OCI-LY3 (cell line): ENCODE results near the gene ACOX1.
A peak's percentile ranks its signal among the peaks of the same experiment; 100 is the strongest.

Source experiments
- H2AFZ ChIP-seq: fragments of 200-600, 300-600 bp; shearing (Covaris generic); 2 replicates; pipeline ENCODE4 v1.6.0; 2014; ENCODE audit warnings: antibody characterized with exemption, low read depth, low read length
- H3K27ac ChIP-seq: fragments of 200-600, 300-600 bp; sonication (generic); 2 replicates; pipeline ENCODE4 v1.5.1; 2014; ENCODE audit warnings: mild to moderate bottlenecking, low read length, moderate library complexity, mixed read lengths
- H3K27me3 ChIP-seq: fragments of 200-600, 300-600 bp; sonication (generic); 2 replicates; pipeline ENCODE4 v1.6.1; 2014; ENCODE audit warnings: low read depth, low read length, mixed read lengths
- H3K36me3 ChIP-seq: fragments of 200-600, 300-600 bp; sonication (generic); replicated peaks from 2 replicates; pipeline ENCODE3; 2014; ENCODE audit warnings: low read depth, low read length, mixed read lengths
- H3K4me1 ChIP-seq: fragments of 300-600, 200-600 bp; sonication (generic); 2 replicates; pipeline ENCODE4 v1.6.1; 2014; ENCODE audit warnings: low read length, mixed read lengths
- H3K4me2 ChIP-seq: fragments of 200-600, 300-600 bp; sonication (generic); 2 replicates; pipeline ENCODE4 v1.6.1; 2014; ENCODE audit warnings: low read length, mixed read lengths
- H3K4me3 ChIP-seq: fragments of 300-600, 200-600 bp; sonication (generic); 2 replicates; pipeline ENCODE4 v1.5.1; 2014; ENCODE audit warnings: antibody characterized with exemption, mild to moderate bottlenecking, low read length, moderate library complexity
- H3K79me2 ChIP-seq: fragments of 300-600, 200-600 bp; shearing (Covaris generic); 2 replicates; pipeline ENCODE4 v1.6.1; 2014; ENCODE audit warnings: mild to moderate bottlenecking, low read length, mixed read lengths
- H3K9ac ChIP-seq: fragments of 300-600, 200-600 bp; shearing (Covaris generic); 2 replicates; pipeline ENCODE4 v1.6.0; 2014; ENCODE audit warnings: mild to moderate bottlenecking, low read length, moderate library complexity
- H3K9me3 ChIP-seq: fragments of 200-600, 300-600 bp; shearing (Covaris generic); 2 replicates; pipeline ENCODE4 v1.6.1; 2014; ENCODE audit warnings: low read length, mixed read lengths; ENCODE audit not compliant: insufficient read depth
- H4K20me1 ChIP-seq: fragments of 200-600, 300-600 bp; sonication (generic); 2 replicates; pipeline ENCODE4 v1.6.1; 2016; ENCODE audit warnings: low read length, mixed read lengths; ENCODE audit not compliant: insufficient read depth
- EZH2phosphoT487 ChIP-seq: fragments of 200-600 bp; shearing (Covaris generic); IDR thresholded peaks from 2 replicates; pipeline ENCODE4 v1.6.1; 2018; ENCODE audit warnings: antibody characterized with exemption, mixed run types, low read depth
- TF ChIP-seq, protein P1 (sequence below): fragments of 200-600, 300-600 bp; sonication (generic); IDR thresholded peaks from 2 replicates; pipeline ENCODE4 v1.5.1; 2014; ENCODE audit warnings: antibody characterized with exemption, low read length, low read depth

The ACOX1 gene

DNA sequence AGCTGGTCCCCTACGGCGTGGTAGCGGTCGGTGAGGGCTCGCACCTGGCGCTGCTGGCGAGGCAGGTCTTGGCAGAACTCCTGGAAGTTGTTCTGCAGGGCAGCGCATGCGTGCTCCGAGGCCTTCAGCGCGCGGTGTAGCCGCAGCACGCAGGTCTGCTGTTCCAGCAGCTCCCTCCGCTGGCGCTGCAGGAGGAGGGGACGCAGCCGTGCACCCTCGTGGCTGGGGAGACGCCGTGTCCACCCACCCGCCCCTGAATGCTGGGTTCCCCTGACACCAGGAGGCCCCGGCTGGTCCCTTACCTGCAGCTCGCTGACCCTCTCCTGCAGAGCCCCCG is 35.9 kb upstream of the ACOX1 start:
- Histone ChIP-seq H2AFZ (no peak overlapping the region), H3K27me3 (no peaks in the 10 kb centered on the region), H3K9ac (no peak overlapping the region), H3K36me3 (no peaks in the 10 kb centered on the region), H4K20me1 (no peaks in the 10 kb centered on the region), H3K4me1 (peaks cover 7% of the 10 kb centered on the region; the same call in 1 of the 2 replicates), H3K4me3 (no peak overlapping the region), H3K79me2 (no peaks in the 10 kb centered on the region), H3K27ac (no peak overlapping the region), H3K4me2 (no peak overlapping the region), H3K9me3 (no peaks in the 10 kb centered on the region)
- TF ChIP-seq, protein P1, sequence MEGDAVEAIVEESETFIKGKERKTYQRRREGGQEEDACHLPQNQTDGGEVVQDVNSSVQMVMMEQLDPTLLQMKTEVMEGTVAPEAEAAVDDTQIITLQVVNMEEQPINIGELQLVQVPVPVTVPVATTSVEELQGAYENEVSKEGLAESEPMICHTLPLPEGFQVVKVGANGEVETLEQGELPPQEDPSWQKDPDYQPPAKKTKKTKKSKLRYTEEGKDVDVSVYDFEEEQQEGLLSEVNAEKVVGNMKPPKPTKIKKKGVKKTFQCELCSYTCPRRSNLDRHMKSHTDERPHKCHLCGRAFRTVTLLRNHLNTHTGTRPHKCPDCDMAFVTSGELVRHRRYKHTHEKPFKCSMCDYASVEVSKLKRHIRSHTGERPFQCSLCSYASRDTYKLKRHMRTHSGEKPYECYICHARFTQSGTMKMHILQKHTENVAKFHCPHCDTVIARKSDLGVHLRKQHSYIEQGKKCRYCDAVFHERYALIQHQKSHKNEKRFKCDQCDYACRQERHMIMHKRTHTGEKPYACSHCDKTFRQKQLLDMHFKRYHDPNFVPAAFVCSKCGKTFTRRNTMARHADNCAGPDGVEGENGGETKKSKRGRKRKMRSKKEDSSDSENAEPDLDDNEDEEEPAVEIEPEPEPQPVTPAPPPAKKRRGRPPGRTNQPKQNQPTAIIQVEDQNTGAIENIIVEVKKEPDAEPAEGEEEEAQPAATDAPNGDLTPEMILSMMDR = no peak
- TF ChIP-seq EZH2phosphoT487 = no peak

DNA sequence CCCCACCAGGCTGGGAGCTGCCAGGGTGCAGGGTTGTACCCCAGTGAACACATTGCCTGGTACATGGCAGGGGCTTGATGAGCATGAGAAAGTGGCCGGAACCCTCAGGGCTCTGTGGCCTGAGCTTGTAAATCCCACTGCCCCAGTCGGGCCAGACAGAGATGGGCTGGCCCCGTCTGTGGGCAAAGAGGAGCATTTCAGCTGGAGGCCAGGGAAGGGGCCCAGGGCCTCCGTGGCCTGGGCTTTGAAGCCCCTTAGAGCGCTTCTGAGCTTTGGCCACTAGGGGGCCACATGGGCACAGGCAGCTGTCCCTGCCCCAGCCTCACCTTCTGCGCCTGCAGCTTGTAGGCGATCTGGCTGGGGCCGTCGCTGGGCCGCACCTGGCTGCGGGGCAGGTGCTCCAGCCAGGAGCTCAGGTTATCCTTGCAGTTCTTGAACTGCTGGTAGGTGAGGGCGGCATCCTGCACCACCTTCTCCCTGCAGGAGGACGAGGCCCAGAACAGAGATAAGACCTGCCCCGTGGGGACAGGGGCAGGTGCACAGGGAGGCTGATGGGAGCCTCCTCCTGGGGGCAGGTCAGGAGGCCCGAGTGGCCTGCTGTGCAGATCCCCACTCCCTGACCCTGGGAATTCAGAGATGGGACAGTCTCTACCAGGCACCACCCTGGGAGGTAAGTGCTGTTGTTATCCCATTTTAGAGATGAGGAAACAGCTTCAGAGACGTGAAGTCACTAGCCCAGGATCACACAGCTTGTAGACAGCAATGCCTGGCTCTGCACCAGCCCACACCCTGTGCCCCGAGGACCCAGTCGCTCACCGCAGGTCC is 35.3 kb upstream of the ACOX1 start:
- no peaks in the 10 kb centered on the region for H3K79me2 ChIP-seq
- H3K4me1 ChIP-seq = peaks cover 7% of the 10 kb centered on the region; the same call in 1 of the 2 replicates
- no peaks in the 10 kb centered on the region for H3K27me3 ChIP-seq
- peak overlapping the region; percentile 48 for H3K4me3 ChIP-seq
- no peaks in the 10 kb centered on the region for H4K20me1 ChIP-seq
- H3K36me3 ChIP-seq = no peaks in the 10 kb centered on the region
- no peak for TF ChIP-seq EZH2phosphoT487
- TF ChIP-seq, protein P1 = peak; percentile 91
- no peak overlapping the region for H3K9ac ChIP-seq
- H3K9me3 ChIP-seq = no peaks in the 10 kb centered on the region
- H3K27ac ChIP-seq = no peak overlapping the region
- H2AFZ ChIP-seq = peak overlapping the region; percentile 91
- H3K4me2 ChIP-seq = peak overlapping the region; percentile 72

DNA sequence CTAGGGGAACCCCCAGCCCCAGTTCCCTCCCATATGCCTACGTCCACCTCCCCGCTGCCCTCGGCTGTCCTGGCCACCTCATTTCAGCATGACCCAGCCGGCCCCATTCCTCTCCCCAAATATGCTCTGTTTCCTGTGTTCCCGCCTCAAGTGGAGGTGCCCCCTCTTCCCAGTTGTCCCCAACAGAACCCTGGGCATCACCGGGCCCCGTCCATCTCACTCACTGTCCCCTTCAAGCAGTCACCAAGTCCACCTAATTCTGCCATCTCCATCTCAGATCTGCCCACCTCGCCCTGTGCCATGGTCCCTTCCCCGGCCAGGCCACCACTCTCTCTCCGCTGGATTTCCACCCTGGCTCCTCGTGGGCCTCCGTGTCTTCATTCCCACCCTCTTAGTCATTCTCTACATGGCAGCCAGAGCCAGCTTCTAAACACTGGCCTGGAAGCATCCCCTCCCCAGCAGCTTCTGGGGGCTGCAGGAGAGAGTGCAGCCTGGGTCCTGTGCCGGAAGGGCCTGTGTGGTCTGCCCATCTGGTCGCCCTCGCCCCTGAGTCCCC is 34.5 kb upstream of the ACOX1 start:
- Histone ChIP-seq H3K9ac (no peak overlapping the region), H3K79me2 (no peaks in the 10 kb centered on the region), H3K27me3 (no peaks in the 10 kb centered on the region), H3K36me3 (no peaks in the 10 kb centered on the region), H3K4me3 (no peak overlapping the region), H3K27ac (no peak overlapping the region), H3K4me1 (peaks cover 7% of the 10 kb centered on the region; the same call in 1 of the 2 replicates), H2AFZ (peak overlapping the region; percentile 91; the same call in 1 of the 2 replicates), H3K4me2 (no peak overlapping the region), H4K20me1 (no peaks in the 10 kb centered on the region), H3K9me3 (no peaks in the 10 kb centered on the region)
- no peak for TF ChIP-seq EZH2phosphoT487
- TF ChIP-seq, protein P1 = no peak

DNA sequence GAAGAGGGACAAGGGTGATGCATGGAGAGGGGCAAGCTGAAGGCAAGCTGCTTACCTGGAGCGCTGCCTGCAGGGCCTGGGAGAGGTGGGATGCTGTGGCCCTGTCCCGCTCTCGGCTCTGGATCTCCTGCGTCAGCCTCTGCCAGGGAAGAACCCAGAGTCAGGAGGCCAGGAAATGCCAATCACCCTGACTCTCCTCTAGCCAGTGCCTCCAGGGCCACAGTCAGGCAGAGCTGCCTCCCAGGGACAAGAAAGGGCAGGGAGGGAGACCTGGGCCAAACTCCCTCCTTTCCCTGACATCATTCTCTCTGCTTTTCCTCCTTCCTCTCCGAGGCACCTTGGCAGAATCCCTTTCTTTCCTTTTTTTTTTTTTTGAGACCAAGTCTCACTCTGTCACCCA is 33.0 kb upstream of the ACOX1 start:
- no peaks in the 10 kb centered on the region for H3K9me3 ChIP-seq
- H3K27ac ChIP-seq = no peak overlapping the region
- H3K4me1 ChIP-seq = peaks cover 7% of the 10 kb centered on the region; the same call in 1 of the 2 replicates
- no peak overlapping the region for H3K4me3 ChIP-seq
- TF ChIP-seq, protein P1 = no peak
- no peak for TF ChIP-seq EZH2phosphoT487
- H3K9ac ChIP-seq = no peak overlapping the region
- H2AFZ ChIP-seq = no peak overlapping the region
- no peaks in the 10 kb centered on the region for H3K27me3 ChIP-seq
- H3K36me3 ChIP-seq = no peaks in the 10 kb centered on the region
- no peak overlapping the region for H3K4me2 ChIP-seq
- H4K20me1 ChIP-seq = no peaks in the 10 kb centered on the region
- H3K79me2 ChIP-seq = no peaks in the 10 kb centered on the region
